Endothelial cell of umbilical vein (primary cell): ENCODE results near the gene PSMA1. TPM values are rescaled to one million over a fixed set of nuclear protein-coding genes. Genes with fewer than 3 reads are reported as not detected.

Source experiments
- BruUV-seq: library from RNA; stranded (reverse); fragments of 400-500 nt; replicated peaks from 2 replicates; lab custom pipeline; 2021; lab: Mats Ljungman, UMichigan
- CTCF ChIA-PET: fragments of 300-600, 350-600 bp; sonication (Branson Sonifier 250); formaldehyde crosslinking; loops from one replicate; lab custom pipeline; 2021; ENCODE audit warnings: antibody characterized with exemption, inconsistent platforms; lab: Charles Lee
- POLR2A ChIA-PET: fragments of 300-600, 350-600 bp; sonication (Branson Sonifier 250); formaldehyde crosslinking; loops from one replicate; lab custom pipeline; 2021; ENCODE audit warnings: antibody characterized with exemption, inconsistent platforms; lab: Charles Lee
- DNase-seq: peaks from one replicate; pipeline ENCODE4 v3.0.0-alpha.2; 2011; ENCODE audit warnings: low read depth, low spot score
- FAIRE-seq: peaks from 2 replicates; lab custom pipeline; 2011; peaks lifted over from hg19 to GRCh38; lab: Jason Lieb, UNC
- H2AFZ ChIP-seq: 2 replicates; pipeline ENCODE4 v1.6.0; 2012; ENCODE audit warnings: low read depth, low read length, control low read depth, inconsistent platforms
- H3K27ac ChIP-seq: 2 replicates; pipeline ENCODE4 v1.5.1; 2011; ENCODE audit warnings: low read depth, mild to moderate bottlenecking, control low read depth, low read length, moderate library complexity; ENCODE audit not compliant: insufficient read depth
- H3K27me3 ChIP-seq, 2 experiments: 2 replicates each; pipeline versions ENCODE4 v1.6.0 to v1.6.1; 2011; ENCODE audit warnings: low read length in 2 of 2, mixed read lengths in 1 of 2; ENCODE audit not compliant: control insufficient read depth in 2 of 2, insufficient read depth in 2 of 2
- H3K36me3 ChIP-seq, 2 experiments: 2 replicates in 1 of 2; 3 replicates in 1 of 2; pipeline ENCODE4 v1.5.1; 2011; ENCODE audit warnings: low read length in 2 of 2, mild to moderate bottlenecking in 1 of 2, moderate library complexity in 1 of 2; ENCODE audit not compliant: control insufficient read depth in 2 of 2, insufficient read depth in 2 of 2; ENCODE audit errors: extremely low read depth in 1 of 2
- H3K4me1 ChIP-seq: 3 replicates; pipeline ENCODE4 v1.5.1; 2011; ENCODE audit warnings: mild to moderate bottlenecking, low read length; ENCODE audit not compliant: control insufficient read depth, insufficient read depth; ENCODE audit errors: extremely low read depth
- H3K4me2 ChIP-seq: 2 replicates; pipeline ENCODE4 v1.6.1; 2011; ENCODE audit warnings: low read length, control low read depth, mixed read lengths; ENCODE audit not compliant: insufficient read depth
- H3K4me3 ChIP-seq, 3 experiments: fragments of 200-600 bp in 1 of 3; sonication (generic), shearing (Covaris generic) in 1 of 3; replicated peaks in 1 of 3; 2 replicates each; pipeline ENCODE4 v1.5.1; 2011 to 2016; ENCODE audit warnings: control low read depth in 3 of 3, low read length in 3 of 3, mild to moderate bottlenecking in 2 of 3, inconsistent platforms in 1 of 3, low read depth in 1 of 3, moderate library complexity in 1 of 3; ENCODE audit not compliant: insufficient read depth in 1 of 3
- H3K79me2 ChIP-seq: 2 replicates; pipeline ENCODE4 v1.6.0; 2012; ENCODE audit warnings: low read length, inconsistent platforms; ENCODE audit not compliant: control insufficient read depth, insufficient read depth
- H3K9ac ChIP-seq: replicated peaks from 2 replicates; pipeline ENCODE3; 2011; ENCODE audit warnings: low read length, control low read depth; ENCODE audit not compliant: insufficient read depth; ENCODE audit errors: extremely low read depth
- H3K9me1 ChIP-seq: replicated peaks from 3 replicates; pipeline ENCODE4 v1.6.0; 2011; ENCODE audit warnings: mild to moderate bottlenecking, low read length; ENCODE audit not compliant: control insufficient read depth, insufficient read depth; ENCODE audit errors: extremely low read depth
- H3K9me3 ChIP-seq: replicated peaks from 2 replicates; pipeline ENCODE4 v1.5.1; 2012; ENCODE audit warnings: low read length, inconsistent platforms; ENCODE audit not compliant: control insufficient read depth, insufficient read depth
- H4K20me1 ChIP-seq: replicated peaks from 2 replicates; pipeline ENCODE3; 2011; ENCODE audit warnings: mild to moderate bottlenecking, low read length; ENCODE audit not compliant: control insufficient read depth, insufficient read depth; ENCODE audit errors: extremely low read depth
- EZH2 ChIP-seq: IDR thresholded peaks from 2 replicates; pipeline ENCODE4 v1.6.1; 2012; ENCODE audit warnings: borderline replicate concordance, low read depth, mild to moderate bottlenecking, moderate library complexity, low read length, inconsistent platforms; ENCODE audit not compliant: severe bottlenecking
- FOS ChIP-seq: IDR thresholded peaks from 2 replicates; pipeline ENCODE4 v1.6.1; 2011; ENCODE audit warnings: mild to moderate bottlenecking, low read length, moderate library complexity, borderline replicate concordance; ENCODE audit not compliant: insufficient read depth
- GATA2 ChIP-seq: IDR thresholded peaks from 2 replicates; pipeline ENCODE4 v1.7.0; 2011; ENCODE audit warnings: low read depth, mild to moderate bottlenecking, moderate library complexity, mixed read lengths, low read length; ENCODE audit not compliant: insufficient read length, insufficient read depth
- MYC ChIP-seq: IDR thresholded peaks from one replicate; pipeline ENCODE4 v1.6.1; 2011; ENCODE audit warnings: mild to moderate bottlenecking, low read depth, low read length
- POLR2A ChIP-seq: IDR thresholded peaks from 2 replicates; pipeline ENCODE4 v1.6.1; 2012; ENCODE audit warnings: low read depth, mild to moderate bottlenecking, control low read depth, low read length
- POLR2AphosphoS5 ChIP-seq: IDR thresholded peaks from 2 replicates; pipeline ENCODE4 v1.6.1; 2012; ENCODE audit warnings: low read depth, mild to moderate bottlenecking, control low read depth, low read length, moderate library complexity; ENCODE audit not compliant: insufficient read depth
- dilution Hi-C: fragments of 300-500 bp; cut with MboI; formaldehyde crosslinking; loops from one replicate; pipeline ENCODE4 v1.15.0; 2019; ENCODE audit warnings: low sequenced_read_pairs; ENCODE audit not compliant: extremely low pct_ligation_motif_present
- intact Hi-C: fragments of 100-400 bp; cut with micrococcal nuclease; formaldehyde crosslinking; loops from one replicate; pipeline ENCODE4 v1.10.0; 2022
- polyA plus RNA-seq, 4 experiments: library from polyadenylated mRNA; depleted of rRNA in 3 of 4; stranded (reverse) in 3 of 4; unstranded in 1 of 4; fragments of >200 nt; gene quantifications; 2 replicates each; pipeline versions ENCODE4 v1.2.1 to v1.2.3, GENCODE V29; 2011 to 2012; ENCODE audit warnings: missing spikeins in 1 of 4
- total RNA-seq: library from RNA; stranded (reverse); gene quantifications from 2 replicates; pipeline ENCODE4 v1.2.3, GENCODE V29; 2021
- TF ChIP-seq, protein P1 (sequence below), 2 donors: IDR thresholded peaks; 1 replicate in 1 of 2; 2 replicates in 1 of 2; pipeline ENCODE4 v1.5.1; 2011; ENCODE audit warnings: low read length in 2 of 2, mild to moderate bottlenecking in 2 of 2, moderate library complexity in 2 of 2, control low read depth in 1 of 2, inconsistent platforms in 1 of 2, low read depth in 1 of 2; ENCODE audit not compliant: insufficient read depth in 1 of 2; ENCODE audit errors: extremely low read depth in 1 of 2
- TF ChIP-seq, protein P2 (sequence below): IDR thresholded peaks from 2 replicates; pipeline ENCODE4 v1.6.1; 2011; ENCODE audit not compliant: insufficient read depth, insufficient read length

PSMA1 gene
- total and polyA plus RNA-seq, 2 donors (not counting 3 experiments of a cell fraction or from before 2014, with no cell fraction given) = 194 to 220 TPM

DNA sequence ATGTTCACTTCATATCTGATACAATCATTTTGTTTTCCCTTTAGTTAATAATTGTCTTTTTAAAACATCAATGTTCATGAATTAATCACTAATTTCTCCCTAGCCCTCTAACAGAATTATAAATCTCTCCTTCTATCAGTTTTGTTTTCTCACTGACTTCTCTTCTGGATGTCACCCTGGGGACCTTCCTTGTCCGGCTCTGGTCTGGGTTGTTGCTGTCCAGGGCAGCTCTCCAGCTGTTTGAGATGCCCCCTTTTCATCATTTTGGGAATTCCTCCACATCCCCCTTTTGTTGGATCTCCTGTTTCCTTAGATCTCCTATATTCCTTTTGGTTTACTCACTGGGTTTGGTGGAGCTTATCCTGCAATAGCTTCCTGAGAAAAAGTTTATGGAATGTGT, 35.6 kb upstream of the PSMA1 start:
- intact Hi-C loops (no loop called here), dilution Hi-C loops (no loop called here)
- H4K20me1 ChIP-seq = no peaks in the 10 kb centered on the region
- H3K36me3 ChIP-seq = no peaks in the 10 kb centered on the region
- no peaks in the 10 kb centered on the region for H3K9me3 ChIP-seq
- TF ChIP-seq, protein P1, sequence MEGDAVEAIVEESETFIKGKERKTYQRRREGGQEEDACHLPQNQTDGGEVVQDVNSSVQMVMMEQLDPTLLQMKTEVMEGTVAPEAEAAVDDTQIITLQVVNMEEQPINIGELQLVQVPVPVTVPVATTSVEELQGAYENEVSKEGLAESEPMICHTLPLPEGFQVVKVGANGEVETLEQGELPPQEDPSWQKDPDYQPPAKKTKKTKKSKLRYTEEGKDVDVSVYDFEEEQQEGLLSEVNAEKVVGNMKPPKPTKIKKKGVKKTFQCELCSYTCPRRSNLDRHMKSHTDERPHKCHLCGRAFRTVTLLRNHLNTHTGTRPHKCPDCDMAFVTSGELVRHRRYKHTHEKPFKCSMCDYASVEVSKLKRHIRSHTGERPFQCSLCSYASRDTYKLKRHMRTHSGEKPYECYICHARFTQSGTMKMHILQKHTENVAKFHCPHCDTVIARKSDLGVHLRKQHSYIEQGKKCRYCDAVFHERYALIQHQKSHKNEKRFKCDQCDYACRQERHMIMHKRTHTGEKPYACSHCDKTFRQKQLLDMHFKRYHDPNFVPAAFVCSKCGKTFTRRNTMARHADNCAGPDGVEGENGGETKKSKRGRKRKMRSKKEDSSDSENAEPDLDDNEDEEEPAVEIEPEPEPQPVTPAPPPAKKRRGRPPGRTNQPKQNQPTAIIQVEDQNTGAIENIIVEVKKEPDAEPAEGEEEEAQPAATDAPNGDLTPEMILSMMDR (IDR thresholded peaks at IDR 0.05; ENCODE audit: extremely low read depth in 1 of 2, insufficient read depth in 1 of 2, low read depth in 1 of 2, low read length in 2 of 2) = no peak
- TF ChIP-seq, protein P2, sequence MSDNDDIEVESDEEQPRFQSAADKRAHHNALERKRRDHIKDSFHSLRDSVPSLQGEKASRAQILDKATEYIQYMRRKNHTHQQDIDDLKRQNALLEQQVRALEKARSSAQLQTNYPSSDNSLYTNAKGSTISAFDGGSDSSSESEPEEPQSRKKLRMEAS = no peak
- TF ChIP-seq MYC (no peak), POLR2AphosphoS5 (no peak), EZH2 (no peak), POLR2A (no peak), FOS (no peak), GATA2 (no peak)
- no peak overlapping the region for H3K4me2 ChIP-seq
- POLR2A ChIA-PET = no interaction called here
- H2AFZ ChIP-seq = no peak overlapping the region
- no peak overlapping the region for H3K4me3 ChIP-seq
- no peaks in the 10 kb centered on the region for H3K79me2 ChIP-seq
- no peak overlapping the region for H3K9ac ChIP-seq
- H3K27ac ChIP-seq = no peak overlapping the region
- H3K9me1 ChIP-seq = no peaks in the 10 kb centered on the region
- CTCF ChIA-PET = no interaction called here
- DNase-seq (no peak), FAIRE-seq (no peak)
- H3K4me1 ChIP-seq = no peaks in the 10 kb centered on the region
- BruUV-seq = no TSS peak
- peaks cover 0 to 15% of the 10 kb centered on the region in 2 experiments for H3K27me3 ChIP-seq
